C1 segment of cervical spinal cord (tissue), 14 donors: ENCODE results near the gene KDM1A.

Experiments used
- DNase-seq, 14 donors: peaks; one replicate each; lab custom pipeline; 2025; lab: John Stamatoyannopoulos, UW

KDM1A gene

DNA sequence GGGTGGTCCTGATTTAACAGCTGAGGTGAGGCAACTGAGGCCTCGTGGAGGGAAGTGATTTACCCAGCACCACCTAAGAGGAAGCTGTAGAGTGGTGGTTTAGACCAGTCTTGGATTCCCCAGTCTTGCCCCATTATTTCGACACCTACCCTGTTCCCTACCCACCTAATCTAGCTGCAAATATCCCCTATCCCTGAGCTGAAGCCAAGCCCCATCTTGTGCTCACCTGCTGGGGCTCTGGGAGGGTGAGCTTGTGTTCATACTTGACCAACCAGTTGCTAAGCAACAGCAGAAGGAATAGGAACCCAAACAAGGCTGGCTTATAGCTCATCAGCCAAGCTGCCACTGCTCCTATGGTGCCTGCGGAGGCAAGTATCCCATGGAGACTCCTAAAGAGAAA is 5.6 kb upstream of the KDM1A start:
- no peak for DNase-seq

DNA sequence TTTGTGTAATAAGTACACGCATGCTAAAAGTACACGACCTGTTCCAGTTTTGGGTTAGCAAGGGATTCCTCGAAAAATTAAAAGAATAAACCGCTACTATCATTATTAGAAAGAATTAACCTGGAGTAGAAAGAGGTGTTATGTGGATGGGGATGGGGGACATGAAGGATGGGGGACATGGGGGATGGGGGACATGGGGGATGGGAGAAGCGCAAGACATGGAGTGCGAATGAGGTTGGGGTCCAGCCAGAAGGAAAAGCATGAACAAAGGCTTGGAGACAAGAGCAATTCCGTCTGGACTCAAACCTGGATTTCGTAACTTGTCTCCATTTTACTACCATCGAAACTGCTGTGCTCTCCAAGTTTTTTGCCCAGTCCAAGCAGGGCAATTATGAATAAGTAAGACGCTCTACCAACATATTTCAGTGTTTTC is 591 bp upstream of the KDM1A start:
- peak in 3 of 14 donors; percentile 17 to 74 (median 27) for DNase-seq

GRCh38 chr1:23019863-23020625 is 776 bp downstream of the KDM1A start:
- peak in 7 of 14 donors; percentile 6 to 43 (median 36) for DNase-seq

DNA sequence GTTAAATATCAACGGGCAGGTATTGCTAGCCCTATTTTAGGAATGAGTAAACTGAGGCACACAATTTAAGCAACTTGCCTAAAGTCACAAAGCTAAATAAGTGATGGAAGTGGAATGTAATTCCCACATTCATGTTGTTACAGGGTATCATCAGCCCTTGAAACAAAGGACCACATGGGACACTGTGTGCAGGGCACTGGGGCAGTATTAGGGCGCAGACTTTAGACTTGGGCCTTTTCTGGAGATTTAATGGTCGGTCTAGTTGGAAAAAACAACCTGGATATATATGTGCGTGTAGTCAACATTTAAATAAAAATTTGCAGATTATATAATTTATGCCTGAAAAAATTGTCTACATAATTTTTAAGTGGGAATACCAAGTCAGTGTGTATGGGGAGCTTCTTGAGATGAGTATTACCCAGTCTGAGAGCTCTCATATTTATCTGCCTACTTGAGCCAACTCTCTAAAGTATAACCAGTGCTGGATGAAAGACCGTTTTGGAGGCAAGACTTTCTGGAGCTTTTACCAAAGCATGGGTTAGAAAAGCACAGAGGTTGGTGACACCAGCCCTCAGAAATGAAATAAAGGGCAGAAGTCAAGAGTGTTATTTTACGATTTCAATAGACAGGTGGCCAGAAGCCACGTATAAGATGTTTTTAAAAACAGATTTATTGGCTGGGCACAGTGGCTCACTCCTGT is 1.6 kb downstream of the KDM1A start:
- DNase-seq, result no peak

- DNase-seq, result no peak
These were observed 2.6 kb downstream of the KDM1A start for GRCh38 chr1:23021834-23022233.

- no peak for DNase-seq
These were observed 4.0 kb downstream of the KDM1A start for GRCh38 chr1:23023174-23023845.

- DNase-seq, result no peak
These were observed 7.3 kb downstream of the KDM1A start for GRCh38 chr1:23026568-23026967.

GRCh38 chr1:23027352-23027907 is 8.2 kb downstream of the KDM1A start:
- no peak for DNase-seq

DNA sequence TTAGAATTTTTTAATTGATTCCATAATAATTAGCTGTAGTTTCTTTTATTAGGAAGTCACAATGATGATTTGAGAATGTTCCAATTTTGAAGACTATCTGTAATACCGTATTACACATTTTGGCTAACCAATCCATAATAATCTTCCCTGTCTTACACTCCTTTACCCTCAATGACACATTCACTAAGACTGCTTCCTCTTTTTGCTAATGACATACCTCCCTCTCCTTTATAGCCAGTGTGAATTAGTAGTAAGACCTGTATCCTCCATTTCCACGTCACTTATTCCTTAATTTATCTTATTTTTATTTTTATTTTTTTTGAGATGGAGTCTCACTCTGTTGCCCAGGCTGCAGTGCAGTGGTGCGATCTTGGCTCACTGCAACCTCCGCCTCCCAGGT is 10.1 kb downstream of the KDM1A start:
- no peak for DNase-seq

DNA sequence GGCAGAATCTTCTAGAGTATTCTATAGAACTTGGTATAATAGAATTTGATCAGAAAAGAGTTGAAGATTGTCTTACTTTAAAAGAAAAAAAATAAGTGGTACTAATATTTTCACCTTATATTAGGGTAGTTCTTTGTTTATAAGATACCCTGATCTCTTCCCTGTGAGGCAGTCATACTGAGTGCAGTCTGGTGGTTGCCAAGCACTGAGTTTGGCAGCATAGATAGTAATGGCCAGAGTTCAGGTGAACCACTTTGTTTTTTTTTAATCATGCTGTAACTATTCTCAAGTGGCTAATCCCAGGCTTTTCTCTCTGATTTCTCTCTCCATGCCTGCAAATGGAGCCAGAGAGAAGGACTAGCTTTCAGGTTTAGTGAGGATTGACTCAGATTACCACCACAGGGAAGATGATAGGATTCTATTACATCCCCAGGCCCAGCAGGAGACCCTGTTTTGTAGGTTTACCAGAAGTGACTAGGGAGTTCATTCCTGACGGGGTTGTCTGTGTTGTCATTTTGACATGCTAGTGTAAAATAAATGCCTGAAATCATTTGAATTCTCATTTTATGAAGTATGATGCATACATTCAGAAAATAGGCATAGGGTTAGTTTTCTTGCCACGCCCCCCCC is 16.7 kb downstream of the KDM1A start:
- DNase-seq, result no peak

- DNase-seq, result no peak
These were observed 17.9 kb downstream of the KDM1A start for GRCh38 chr1:23037081-23037740.

DNA sequence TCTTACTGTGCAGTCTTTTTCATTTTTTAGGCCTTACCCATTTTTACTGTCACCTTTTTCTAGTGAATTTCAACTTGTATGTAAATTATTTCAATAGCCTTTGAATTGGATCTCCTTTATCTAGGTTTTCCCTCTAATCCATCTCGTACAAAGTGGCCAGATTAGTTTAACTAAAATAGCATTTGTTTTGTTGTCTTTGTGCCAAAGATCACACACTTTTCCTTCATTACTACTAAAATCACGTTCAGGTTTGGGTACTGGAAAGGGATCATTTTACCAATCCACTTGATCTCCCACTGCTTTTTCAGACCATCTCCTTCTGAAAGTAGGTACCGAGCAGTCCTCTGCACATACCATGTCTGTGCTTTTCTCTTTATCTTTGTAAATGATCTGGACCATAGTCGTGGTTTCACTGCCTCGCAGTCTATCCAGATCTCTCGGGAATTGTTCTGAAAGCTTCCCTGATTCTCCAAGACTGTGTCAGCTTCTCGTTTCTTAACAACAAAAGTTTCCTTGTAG is 20.1 kb downstream of the KDM1A start:
- no peak for DNase-seq

GRCh38 chr1:23040509-23040908 is 21.2 kb downstream of the KDM1A start:
- DNase-seq, result no peak

- DNase-seq, result no peak
These were observed 24.8 kb downstream of the KDM1A start for GRCh38 chr1:23044035-23044434.

DNA sequence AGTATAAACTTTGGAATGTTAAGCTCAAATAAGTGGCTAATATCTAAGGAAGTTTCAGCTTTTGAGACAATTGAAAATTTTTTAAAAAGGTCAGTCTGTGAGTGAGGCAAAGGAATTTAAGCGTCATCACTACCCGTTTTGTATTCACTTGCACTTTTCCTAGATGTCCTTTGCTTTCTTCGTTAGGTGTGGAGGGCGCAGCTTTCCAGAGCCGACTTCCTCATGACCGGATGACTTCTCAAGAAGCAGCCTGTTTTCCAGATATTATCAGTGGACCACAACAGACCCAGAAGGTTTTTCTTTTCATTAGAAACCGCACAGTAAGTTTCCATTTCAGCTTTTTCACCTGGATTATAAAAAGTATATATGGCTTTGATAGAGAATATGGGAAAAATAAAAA is 30.9 kb downstream of the KDM1A start:
- DNase-seq, result no peak

DNA sequence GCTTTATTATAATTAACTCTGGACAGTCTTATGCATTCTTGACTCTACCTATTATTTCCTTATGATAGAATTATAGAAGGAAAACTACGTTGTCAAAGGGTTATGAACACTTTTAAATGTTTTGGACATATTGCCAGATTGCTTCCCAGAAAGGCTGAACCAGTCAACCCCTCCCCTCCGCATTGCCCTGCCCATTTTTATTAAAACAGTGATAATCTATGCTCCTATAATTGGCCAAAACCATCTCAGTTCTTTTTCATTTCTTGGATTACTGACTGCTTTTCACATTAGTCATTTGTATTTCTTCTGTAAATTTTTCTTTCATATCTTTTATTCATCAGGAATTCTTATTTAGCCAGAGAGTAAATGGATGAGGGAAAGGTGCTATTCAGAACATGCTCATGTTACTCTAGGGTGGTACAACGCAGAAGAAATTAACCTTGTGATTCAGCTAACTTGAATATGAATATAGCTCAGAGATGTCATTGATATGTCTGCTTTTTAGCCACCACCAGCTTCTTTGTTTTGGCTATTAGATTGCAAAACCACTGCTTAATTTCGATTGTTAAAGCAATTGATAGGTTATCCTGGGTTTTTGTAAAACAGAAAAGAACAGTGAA is 32.1 kb downstream of the KDM1A start:
- DNase-seq, result no peak

GRCh38 chr1:23057301-23057700 is 38.0 kb downstream of the KDM1A start:
- no peak for DNase-seq

DNA sequence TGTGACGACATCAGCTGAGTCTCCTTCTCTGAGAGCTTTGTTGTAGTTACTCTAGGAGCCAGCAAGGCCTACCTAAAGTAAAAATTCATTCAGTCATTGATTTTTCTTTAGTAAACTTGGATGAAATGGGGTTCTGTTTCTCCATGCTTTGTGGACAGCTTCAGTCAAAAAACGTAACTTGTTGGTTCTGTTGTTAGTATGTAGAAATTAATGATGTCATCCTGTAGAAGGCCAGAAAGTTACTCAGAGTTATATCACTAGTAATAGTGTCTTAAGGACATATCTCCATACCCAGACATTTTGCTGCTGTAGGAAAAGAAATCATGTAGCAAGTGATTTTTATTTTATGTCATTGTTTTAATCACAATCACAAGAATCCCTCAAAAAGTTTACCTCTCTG is 43.0 kb downstream of the KDM1A start:
- no peak for DNase-seq

DNA sequence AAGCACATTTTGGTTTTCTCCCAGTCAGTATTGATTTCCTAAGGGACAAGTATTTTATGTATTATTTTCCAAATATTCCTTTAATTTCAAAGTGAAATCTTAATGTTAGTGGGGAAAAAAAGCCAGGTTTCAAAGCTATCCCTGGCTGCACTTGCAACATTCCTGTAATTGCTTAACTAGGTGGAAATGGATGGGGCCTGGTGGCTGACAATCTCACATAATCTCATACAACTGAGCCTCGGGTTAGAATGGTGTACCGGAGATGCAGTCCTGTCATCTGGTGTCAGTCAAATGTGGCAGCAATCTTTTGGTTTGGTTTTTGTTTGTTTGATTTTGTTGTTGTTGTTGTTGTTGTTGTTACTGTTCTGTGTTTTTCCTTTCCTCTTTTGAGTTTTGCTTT is 46.1 kb downstream of the KDM1A start:
- DNase-seq, result no peak

GRCh38 chr1:23066075-23066474 is 46.8 kb downstream of the KDM1A start:
- DNase-seq, result no peak

- no peak for DNase-seq
These were observed 49.9 kb downstream of the KDM1A start for GRCh38 chr1:23069149-23069548.
